Ovary (tissue), 3 donors: ENCODE measurements around the gene SCAMP4.

ENCODE experiments used
- POLR2A ChIP-seq: fragments of 450-650 bp; IDR thresholded peaks from one replicate; pipeline ENCODE4 v1.6.1; 2017; ENCODE audit warnings: antibody characterized with exemption, mild to moderate bottlenecking, moderate library complexity
- TF ChIP-seq, protein P1 (sequence below), 3 donors: fragments of 450-650 bp in 2 of 3; fragments of 200-600 bp in 1 of 3; IDR thresholded peaks; one replicate each; pipeline versions ENCODE4 v1.5.1 to v1.8.0; 2016 to 2022; ENCODE audit warnings: antibody characterized with exemption in 3 of 3, mild to moderate bottlenecking in 1 of 3
- donor health status: DM: no; HTN: no; CAD: no.

- no peak for TF ChIP-seq POLR2A
- TF ChIP-seq, protein P1, sequence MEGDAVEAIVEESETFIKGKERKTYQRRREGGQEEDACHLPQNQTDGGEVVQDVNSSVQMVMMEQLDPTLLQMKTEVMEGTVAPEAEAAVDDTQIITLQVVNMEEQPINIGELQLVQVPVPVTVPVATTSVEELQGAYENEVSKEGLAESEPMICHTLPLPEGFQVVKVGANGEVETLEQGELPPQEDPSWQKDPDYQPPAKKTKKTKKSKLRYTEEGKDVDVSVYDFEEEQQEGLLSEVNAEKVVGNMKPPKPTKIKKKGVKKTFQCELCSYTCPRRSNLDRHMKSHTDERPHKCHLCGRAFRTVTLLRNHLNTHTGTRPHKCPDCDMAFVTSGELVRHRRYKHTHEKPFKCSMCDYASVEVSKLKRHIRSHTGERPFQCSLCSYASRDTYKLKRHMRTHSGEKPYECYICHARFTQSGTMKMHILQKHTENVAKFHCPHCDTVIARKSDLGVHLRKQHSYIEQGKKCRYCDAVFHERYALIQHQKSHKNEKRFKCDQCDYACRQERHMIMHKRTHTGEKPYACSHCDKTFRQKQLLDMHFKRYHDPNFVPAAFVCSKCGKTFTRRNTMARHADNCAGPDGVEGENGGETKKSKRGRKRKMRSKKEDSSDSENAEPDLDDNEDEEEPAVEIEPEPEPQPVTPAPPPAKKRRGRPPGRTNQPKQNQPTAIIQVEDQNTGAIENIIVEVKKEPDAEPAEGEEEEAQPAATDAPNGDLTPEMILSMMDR (IDR thresholded peaks at IDR 0.05), result no peak
Measured at GRCh38 chr19:1856698-1857603, 48.2 kb upstream of the SCAMP4 start.
